PC-9 (cell line): ENCODE results near the gene KBTBD6. TPM values are rescaled to one million over a fixed set of nuclear protein-coding genes. Genes with fewer than 3 reads are reported as not detected.

Source experiments
- BruUV-seq: library from RNA; stranded (reverse); fragments of 400-500 nt; replicated peaks from 2 replicates; lab custom pipeline; 2021; lab: Mats Ljungman, UMichigan
- CTCF ChIA-PET: fragments of 300-600 bp; sonication (Branson Sonifier 250); formaldehyde crosslinking; loops from one replicate; lab custom pipeline; 2022; ENCODE audit warnings: antibody characterized with exemption; lab: Charles Lee
- POLR2A ChIA-PET: fragments of 300-600 bp; sonication (Branson Sonifier 250); formaldehyde crosslinking; loops from one replicate; lab custom pipeline; 2022; ENCODE audit warnings: antibody characterized with exemption; ENCODE audit not compliant: unreplicated experiment; lab: Charles Lee
- DNase-seq, 2 experiments: peaks; one replicate each; pipeline versions ENCODE4 v3.0.0 to v3.0.0-alpha.2; 2015 to 2022; ENCODE audit warnings: mixed read lengths in 1 of 2
- H2AFZ ChIP-seq: fragments of 200-600 bp; sonication (generic); 2 replicates; pipeline ENCODE4 v1.8.1; 2017; ENCODE audit warnings: antibody characterized with exemption
- H3F3A ChIP-seq: fragments of 200-600 bp; sonication (generic); 2 replicates; pipeline ENCODE4 v1.8.1; 2017; ENCODE audit warnings: antibody characterized with exemption, mild to moderate bottlenecking, low read depth; ENCODE audit not compliant: insufficient read depth
- H3K27ac ChIP-seq: fragments of 200-600 bp; sonication (generic); 2 replicates; pipeline ENCODE4 v1.6.1; 2016; ENCODE audit warnings: mixed run types
- H3K27me3 ChIP-seq: fragments of 200-600 bp; sonication (generic); 2 replicates; pipeline ENCODE4 v1.6.1; 2016; ENCODE audit warnings: low read depth, mixed run types; ENCODE audit not compliant: insufficient read depth
- H3K36me3 ChIP-seq: fragments of 200-600 bp; sonication (generic); 2 replicates; pipeline ENCODE4 v1.6.1; 2016; ENCODE audit warnings: low read depth, mixed run types
- H3K4me1 ChIP-seq: fragments of 200-600 bp; sonication (generic); replicated peaks from 2 replicates; pipeline ENCODE4 v1.6.1; 2016; ENCODE audit warnings: mixed run types; ENCODE audit not compliant: insufficient read depth
- H3K4me2 ChIP-seq: fragments of 200-600 bp; sonication (generic); 2 replicates; pipeline ENCODE4 v1.6.1; 2017; ENCODE audit warnings: mixed run types
- H3K4me3 ChIP-seq: fragments of 200-600 bp; sonication (generic); 2 replicates; pipeline ENCODE4 v1.6.1; 2016; ENCODE audit warnings: mixed run types
- H3K79me2 ChIP-seq: fragments of 200-600 bp; sonication (generic); 2 replicates; pipeline ENCODE4 v1.6.1; 2017; ENCODE audit warnings: low read depth, mixed run types
- H3K9me2 ChIP-seq: fragments of 200-600 bp; sonication (generic); 2 replicates; pipeline ENCODE4 v1.8.1; 2017; ENCODE audit warnings: mild to moderate bottlenecking; ENCODE audit not compliant: insufficient read depth
- H3K9me3 ChIP-seq: fragments of 200-600 bp; sonication (generic); 2 replicates; pipeline ENCODE4 v1.8.1; 2016; ENCODE audit warnings: low read depth; ENCODE audit not compliant: insufficient read depth
- H4K20me1 ChIP-seq: fragments of 200-600 bp; sonication (generic); 2 replicates; pipeline ENCODE4 v1.8.1; 2017; ENCODE audit not compliant: insufficient read depth
- EZH2 ChIP-seq: fragments of 200-600 bp; sonication (generic); IDR thresholded peaks from 2 replicates; pipeline ENCODE4 v1.8.0; 2017; ENCODE audit warnings: antibody characterized with exemption, low read depth
- intact Hi-C: fragments of 100-400 bp; cut with micrococcal nuclease; formaldehyde crosslinking; loops from one replicate; pipeline ENCODE4 v1.10.0; 2022; ENCODE audit not compliant: unreplicated experiment
- total RNA-seq: library from RNA; stranded (reverse); gene quantifications from 2 replicates; pipeline ENCODE4 v1.2.3, GENCODE V29; 2021
- TF ChIP-seq, protein P1 (sequence below): fragments of 200-600 bp; sonication (generic); conservative IDR thresholded peaks from 2 replicates; pipeline ENCODE4 v1.6.1; 2017; ENCODE audit warnings: mixed run types, antibody characterized with exemption, mild to moderate bottlenecking, moderate library complexity

The KBTBD6 gene
- total RNA-seq, 1 experiment from 2014 or later, result 4.3 TPM

GRCh38 chr13:41117869-41118268 lies 14.7 kb downstream of the KBTBD6 start:
- intact Hi-C loops, result no loop called here
- CTCF ChIA-PET, result no interaction called here
- no TSS peak for BruUV-seq
- TF ChIP-seq EZH2, result no peak
- TF ChIP-seq, protein P1, sequence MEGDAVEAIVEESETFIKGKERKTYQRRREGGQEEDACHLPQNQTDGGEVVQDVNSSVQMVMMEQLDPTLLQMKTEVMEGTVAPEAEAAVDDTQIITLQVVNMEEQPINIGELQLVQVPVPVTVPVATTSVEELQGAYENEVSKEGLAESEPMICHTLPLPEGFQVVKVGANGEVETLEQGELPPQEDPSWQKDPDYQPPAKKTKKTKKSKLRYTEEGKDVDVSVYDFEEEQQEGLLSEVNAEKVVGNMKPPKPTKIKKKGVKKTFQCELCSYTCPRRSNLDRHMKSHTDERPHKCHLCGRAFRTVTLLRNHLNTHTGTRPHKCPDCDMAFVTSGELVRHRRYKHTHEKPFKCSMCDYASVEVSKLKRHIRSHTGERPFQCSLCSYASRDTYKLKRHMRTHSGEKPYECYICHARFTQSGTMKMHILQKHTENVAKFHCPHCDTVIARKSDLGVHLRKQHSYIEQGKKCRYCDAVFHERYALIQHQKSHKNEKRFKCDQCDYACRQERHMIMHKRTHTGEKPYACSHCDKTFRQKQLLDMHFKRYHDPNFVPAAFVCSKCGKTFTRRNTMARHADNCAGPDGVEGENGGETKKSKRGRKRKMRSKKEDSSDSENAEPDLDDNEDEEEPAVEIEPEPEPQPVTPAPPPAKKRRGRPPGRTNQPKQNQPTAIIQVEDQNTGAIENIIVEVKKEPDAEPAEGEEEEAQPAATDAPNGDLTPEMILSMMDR, result no peak
- POLR2A ChIA-PET, result interaction anchor here (0.7 kb wide), 1 partner anchor 530 kb away, joined by 11 read pairs; no protein-coding TSS in a partner anchor
- no peaks in the 10 kb centered on the region for H3K27me3 ChIP-seq
- no peaks in the 10 kb centered on the region for H4K20me1 ChIP-seq
- no peaks in the 10 kb centered on the region for H3K4me1 ChIP-seq
- no peaks in the 10 kb centered on the region for H3K79me2 ChIP-seq
- 0 out of 2 replicates have a peak overlapping the region, but pooled peaks have one; percentile 27 for H2AFZ ChIP-seq
- no peak for DNase-seq
- no peaks in the 10 kb centered on the region for H3K9me3 ChIP-seq
- H3K36me3 ChIP-seq, result no peaks in the 10 kb centered on the region
- no peak overlapping the region for H3K27ac ChIP-seq
- no peaks in the 10 kb centered on the region for H3F3A ChIP-seq
- H3K4me3 ChIP-seq, result no peak overlapping the region
- H3K4me2 ChIP-seq, result no peak overlapping the region
- no peaks in the 10 kb centered on the region for H3K9me2 ChIP-seq

- no peaks in the 10 kb centered on the region for H3K4me1 ChIP-seq
- H3K9me3 ChIP-seq, result no peaks in the 10 kb centered on the region
These were observed 21.1 kb downstream of the KBTBD6 start for GRCh38 chr13:41111454-41111853.

DNA sequence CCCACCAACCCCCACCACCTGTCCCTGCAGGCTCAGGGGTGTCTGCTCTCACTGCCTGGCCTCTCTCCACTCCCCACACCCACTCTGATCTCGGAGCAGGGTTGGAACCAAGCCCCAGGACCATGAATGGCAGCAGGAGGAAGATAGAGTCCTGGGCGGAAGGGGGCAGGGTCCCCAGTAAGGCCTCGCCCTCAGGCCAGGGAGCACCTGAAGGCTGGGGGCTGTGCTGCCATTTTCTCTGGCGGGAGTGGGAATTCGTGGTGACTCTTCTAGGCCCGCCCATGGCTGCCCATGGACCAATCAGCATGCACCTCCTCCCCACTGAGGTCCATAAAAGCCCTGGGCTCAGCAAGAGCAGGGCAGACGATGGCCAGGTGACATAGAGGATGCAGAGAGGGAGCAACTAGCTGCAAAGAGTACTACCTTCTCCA lies 25.0 kb downstream of the KBTBD6 start:
- intact Hi-C loops, result no loop called here
- DNase-seq, result no peak
- ChIA-PET POLR2A (no interaction called here), CTCF (no interaction called here)
- no TSS peak for BruUV-seq
- H3K9me2 ChIP-seq, result no peaks in the 10 kb centered on the region
- no peak overlapping the region for H3K27ac ChIP-seq
- no peaks in the 10 kb centered on the region for H4K20me1 ChIP-seq
- H3K36me3 ChIP-seq, result no peaks in the 10 kb centered on the region
- no peak overlapping the region for H3K4me3 ChIP-seq
- TF ChIP-seq EZH2, result no peak
- TF ChIP-seq, protein P1, result no peak
- H3K4me2 ChIP-seq, result no peak overlapping the region
- H3K9me3 ChIP-seq, result no peaks in the 10 kb centered on the region
- H3K27me3 ChIP-seq, result no peaks in the 10 kb centered on the region
- H3F3A ChIP-seq, result no peaks in the 10 kb centered on the region
- H3K79me2 ChIP-seq, result no peaks in the 10 kb centered on the region
- H3K4me1 ChIP-seq, result no peaks in the 10 kb centered on the region
- H2AFZ ChIP-seq, result no peak overlapping the region

More at GRCh38 chr13:41111454-41111853, 21.1 kb downstream of the KBTBD6 start:
- Histone ChIP-seq H3K27me3 (no peaks in the 10 kb centered on the region), H3K4me2 (peak overlapping the region; percentile 31; the same call in 1 of the 2 replicates), H3F3A (no peaks in the 10 kb centered on the region), H3K4me3 (no peak overlapping the region), H4K20me1 (no peaks in the 10 kb centered on the region), H2AFZ (no peak overlapping the region), H3K9me2 (no peaks in the 10 kb centered on the region), H3K79me2 (no peaks in the 10 kb centered on the region), H3K27ac (no peak overlapping the region), H3K36me3 (no peaks in the 10 kb centered on the region)
- intact Hi-C loops, result no loop called here
- POLR2A ChIA-PET, result interaction anchor here (0.5 to 0.6 kb wide), 3 partner anchors 8 to 1315 kb away, joined by 3 read pairs; no protein-coding TSS in a partner anchor
- BruUV-seq, result no TSS peak
- CTCF ChIA-PET, result no interaction called here
- DNase-seq, result no peak
- TF ChIP-seq EZH2, result no peak
- TF ChIP-seq, protein P1, result no peak
